ENCODE results near the gene SMIM3.

DNA sequence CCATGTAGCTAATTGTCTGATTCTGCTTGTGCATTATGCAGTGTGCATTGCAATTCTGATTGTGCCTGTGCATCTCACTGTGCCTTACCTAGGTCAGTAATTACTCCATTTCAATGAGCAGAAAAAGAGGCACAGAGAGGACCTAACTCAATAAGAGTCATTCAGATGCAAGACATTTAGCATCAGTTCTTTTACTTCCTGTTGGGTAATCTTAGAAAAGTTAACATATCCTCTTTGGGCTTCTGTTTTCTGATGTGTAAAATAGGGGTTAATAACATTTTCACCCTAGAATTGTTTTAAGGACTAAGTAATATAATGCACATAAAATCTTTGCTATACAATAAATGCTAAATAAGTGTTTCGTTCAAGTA is 12.8 kb upstream of the SMIM3 start:
- TF ChIP-seq, protein P1, sequence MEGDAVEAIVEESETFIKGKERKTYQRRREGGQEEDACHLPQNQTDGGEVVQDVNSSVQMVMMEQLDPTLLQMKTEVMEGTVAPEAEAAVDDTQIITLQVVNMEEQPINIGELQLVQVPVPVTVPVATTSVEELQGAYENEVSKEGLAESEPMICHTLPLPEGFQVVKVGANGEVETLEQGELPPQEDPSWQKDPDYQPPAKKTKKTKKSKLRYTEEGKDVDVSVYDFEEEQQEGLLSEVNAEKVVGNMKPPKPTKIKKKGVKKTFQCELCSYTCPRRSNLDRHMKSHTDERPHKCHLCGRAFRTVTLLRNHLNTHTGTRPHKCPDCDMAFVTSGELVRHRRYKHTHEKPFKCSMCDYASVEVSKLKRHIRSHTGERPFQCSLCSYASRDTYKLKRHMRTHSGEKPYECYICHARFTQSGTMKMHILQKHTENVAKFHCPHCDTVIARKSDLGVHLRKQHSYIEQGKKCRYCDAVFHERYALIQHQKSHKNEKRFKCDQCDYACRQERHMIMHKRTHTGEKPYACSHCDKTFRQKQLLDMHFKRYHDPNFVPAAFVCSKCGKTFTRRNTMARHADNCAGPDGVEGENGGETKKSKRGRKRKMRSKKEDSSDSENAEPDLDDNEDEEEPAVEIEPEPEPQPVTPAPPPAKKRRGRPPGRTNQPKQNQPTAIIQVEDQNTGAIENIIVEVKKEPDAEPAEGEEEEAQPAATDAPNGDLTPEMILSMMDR (IDR thresholded peaks at IDR 0.05) = no peak
- TF ChIP-seq ZFX (IDR thresholded peaks at IDR 0.05; ENCODE audit: borderline replicate concordance) = no peak
